PC-9 (cell line): ENCODE data around the gene TMTC2. TPM values are rescaled to one million over a fixed set of nuclear protein-coding genes. Genes with fewer than 3 reads are reported as not detected.

Experiments
- BruUV-seq: library from RNA; stranded (reverse); fragments of 400-500 nt; replicated peaks from 2 replicates; lab custom pipeline; 2021; lab: Mats Ljungman, UMichigan
- CTCF ChIA-PET: fragments of 300-600 bp; sonication (Branson Sonifier 250); formaldehyde crosslinking; loops from one replicate; lab custom pipeline; 2022; ENCODE audit warnings: antibody characterized with exemption; lab: Charles Lee
- POLR2A ChIA-PET: fragments of 300-600 bp; sonication (Branson Sonifier 250); formaldehyde crosslinking; loops from one replicate; lab custom pipeline; 2022; ENCODE audit warnings: antibody characterized with exemption; ENCODE audit not compliant: unreplicated experiment; lab: Charles Lee
- DNase-seq, 2 experiments: peaks; one replicate each; pipeline versions ENCODE4 v3.0.0 to v3.0.0-alpha.2; 2015 to 2022; ENCODE audit warnings: mixed read lengths in 1 of 2
- H2AFZ ChIP-seq: fragments of 200-600 bp; sonication (generic); 2 replicates; pipeline ENCODE4 v1.8.1; 2017; ENCODE audit warnings: antibody characterized with exemption
- H3F3A ChIP-seq: fragments of 200-600 bp; sonication (generic); 2 replicates; pipeline ENCODE4 v1.8.1; 2017; ENCODE audit warnings: antibody characterized with exemption, mild to moderate bottlenecking, low read depth; ENCODE audit not compliant: insufficient read depth
- H3K27ac ChIP-seq: fragments of 200-600 bp; sonication (generic); 2 replicates; pipeline ENCODE4 v1.6.1; 2016; ENCODE audit warnings: mixed run types
- H3K27me3 ChIP-seq: fragments of 200-600 bp; sonication (generic); 2 replicates; pipeline ENCODE4 v1.6.1; 2016; ENCODE audit warnings: low read depth, mixed run types; ENCODE audit not compliant: insufficient read depth
- H3K36me3 ChIP-seq: fragments of 200-600 bp; sonication (generic); 2 replicates; pipeline ENCODE4 v1.6.1; 2016; ENCODE audit warnings: low read depth, mixed run types
- H3K4me1 ChIP-seq: fragments of 200-600 bp; sonication (generic); replicated peaks from 2 replicates; pipeline ENCODE4 v1.6.1; 2016; ENCODE audit warnings: mixed run types; ENCODE audit not compliant: insufficient read depth
- H3K4me2 ChIP-seq: fragments of 200-600 bp; sonication (generic); 2 replicates; pipeline ENCODE4 v1.6.1; 2017; ENCODE audit warnings: mixed run types
- H3K4me3 ChIP-seq: fragments of 200-600 bp; sonication (generic); 2 replicates; pipeline ENCODE4 v1.6.1; 2016; ENCODE audit warnings: mixed run types
- H3K79me2 ChIP-seq: fragments of 200-600 bp; sonication (generic); 2 replicates; pipeline ENCODE4 v1.6.1; 2017; ENCODE audit warnings: low read depth, mixed run types
- H3K9me2 ChIP-seq: fragments of 200-600 bp; sonication (generic); 2 replicates; pipeline ENCODE4 v1.8.1; 2017; ENCODE audit warnings: mild to moderate bottlenecking; ENCODE audit not compliant: insufficient read depth
- H3K9me3 ChIP-seq: fragments of 200-600 bp; sonication (generic); 2 replicates; pipeline ENCODE4 v1.8.1; 2016; ENCODE audit warnings: low read depth; ENCODE audit not compliant: insufficient read depth
- H4K20me1 ChIP-seq: fragments of 200-600 bp; sonication (generic); 2 replicates; pipeline ENCODE4 v1.8.1; 2017; ENCODE audit not compliant: insufficient read depth
- CTCF ChIP-seq: fragments of 200-600 bp; sonication (generic); conservative IDR thresholded peaks from 2 replicates; pipeline ENCODE4 v1.6.1; 2017; ENCODE audit warnings: mixed run types, antibody characterized with exemption, mild to moderate bottlenecking, moderate library complexity
- EZH2 ChIP-seq: fragments of 200-600 bp; sonication (generic); IDR thresholded peaks from 2 replicates; pipeline ENCODE4 v1.8.0; 2017; ENCODE audit warnings: antibody characterized with exemption, low read depth
- intact Hi-C: fragments of 100-400 bp; cut with micrococcal nuclease; formaldehyde crosslinking; loops from one replicate; pipeline ENCODE4 v1.10.0; 2022; ENCODE audit not compliant: unreplicated experiment
- total RNA-seq: library from RNA; stranded (reverse); gene quantifications from 2 replicates; pipeline ENCODE4 v1.2.3, GENCODE V29; 2021

Gene TMTC2
- total RNA-seq, 1 experiment from 2014 or later, result 8.6 TPM

GRCh38 chr12:83106873-83107272 lies 420.2 kb downstream of the TMTC2 start:
- Histone ChIP-seq H3K4me1 (no peaks in the 10 kb centered on the region), H3K4me2 (no peak overlapping the region), H3K9me2 (no peaks in the 10 kb centered on the region), H4K20me1 (no peaks in the 10 kb centered on the region), H3K36me3 (no peaks in the 10 kb centered on the region), H3K4me3 (no peak overlapping the region), H2AFZ (no peak overlapping the region), H3F3A (no peaks in the 10 kb centered on the region), H3K27ac (no peak overlapping the region), H3K27me3 (no peaks in the 10 kb centered on the region), H3K9me3 (no peaks in the 10 kb centered on the region), H3K79me2 (no peaks in the 10 kb centered on the region)
- no peak for TF ChIP-seq EZH2
- TF ChIP-seq CTCF, result no peak
- no peak for DNase-seq
- ChIA-PET CTCF (no interaction called here), POLR2A (no interaction called here)
- intact Hi-C loops, result no loop called here
- BruUV-seq, result no TSS peak

GRCh38 chr12:83110424-83110823 lies 423.7 kb downstream of the TMTC2 start:
- BruUV-seq, result no TSS peak
- Histone ChIP-seq H3K9me2 (no peaks in the 10 kb centered on the region), H3K4me3 (no peak overlapping the region), H3K36me3 (no peaks in the 10 kb centered on the region), H3K4me1 (no peaks in the 10 kb centered on the region), H3K4me2 (no peak overlapping the region), H3K79me2 (no peaks in the 10 kb centered on the region), H2AFZ (no peak overlapping the region), H3K27me3 (no peaks in the 10 kb centered on the region), H3K9me3 (no peaks in the 10 kb centered on the region), H3F3A (no peaks in the 10 kb centered on the region), H4K20me1 (no peaks in the 10 kb centered on the region), H3K27ac (no peak overlapping the region)
- no peak for DNase-seq
- TF ChIP-seq EZH2 (no peak), CTCF (no peak)
- ChIA-PET POLR2A (no interaction called here), CTCF (no interaction called here)
- intact Hi-C loops, result no loop called here

GRCh38 chr12:83113945-83114344 lies 427.2 kb downstream of the TMTC2 start:
- no peaks in the 10 kb centered on the region for H3K4me1 ChIP-seq
- H3K79me2 ChIP-seq, result no peaks in the 10 kb centered on the region
- H3K27me3 ChIP-seq, result no peaks in the 10 kb centered on the region
- H3K36me3 ChIP-seq, result no peaks in the 10 kb centered on the region
- no peaks in the 10 kb centered on the region for H3F3A ChIP-seq
- POLR2A ChIA-PET, result no interaction called here
- DNase-seq, result no peak
- intact Hi-C loops, result no loop called here
- CTCF ChIA-PET, result no interaction called here
- no TSS peak for BruUV-seq
- TF ChIP-seq CTCF, result no peak
- TF ChIP-seq EZH2, result no peak
- H3K9me3 ChIP-seq, result no peaks in the 10 kb centered on the region
- H3K4me2 ChIP-seq, result no peak overlapping the region
- no peak overlapping the region for H2AFZ ChIP-seq
- H3K4me3 ChIP-seq, result no peak overlapping the region
- H3K9me2 ChIP-seq, result no peaks in the 10 kb centered on the region
- no peaks in the 10 kb centered on the region for H4K20me1 ChIP-seq
- no peak overlapping the region for H3K27ac ChIP-seq
